ENCODE results near the gene PLA2G4B. TPM values are rescaled to one million over a fixed set of nuclear protein-coding genes. Genes with fewer than 3 reads are reported as not detected.

The PLA2G4B gene
- total RNA-seq, 2 experiments from 2014 or later: 4.1 to 4.5 TPM

DNA sequence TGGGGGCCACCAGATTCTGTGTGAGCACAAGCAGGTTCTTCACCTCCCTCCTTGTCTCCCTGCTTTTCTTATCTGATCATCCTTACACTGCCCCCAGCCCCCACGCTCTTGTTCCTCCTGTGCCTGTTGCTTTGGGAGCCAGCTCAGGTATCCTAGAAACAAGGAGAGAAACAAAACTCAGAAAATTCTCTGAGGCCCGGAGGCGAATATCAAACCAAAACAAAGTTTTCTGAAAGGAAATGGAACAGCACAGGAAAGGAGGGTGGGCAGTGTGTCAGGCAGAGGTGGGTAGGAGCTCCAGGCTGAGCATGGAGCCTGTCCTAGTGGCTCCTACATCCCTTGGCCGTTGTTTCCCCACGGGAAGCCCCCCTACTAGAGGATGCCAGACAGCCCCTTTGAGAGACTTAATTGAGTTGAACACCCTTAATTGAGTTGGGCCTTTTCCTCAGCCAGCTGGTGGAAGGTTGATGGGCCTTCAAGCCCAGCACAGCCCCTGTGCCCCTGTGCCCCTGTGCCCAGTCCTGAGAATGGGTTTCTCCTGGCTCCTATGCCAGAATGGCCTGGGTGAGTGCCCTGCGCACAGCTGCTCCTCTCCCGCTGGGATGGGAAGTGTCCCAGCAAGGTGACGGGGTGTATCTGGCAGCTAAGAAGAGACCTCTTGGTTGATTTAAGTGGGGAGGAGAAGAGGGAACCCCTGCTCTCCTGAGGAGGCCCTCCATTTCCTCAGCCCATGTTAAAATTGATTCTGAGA lies 33.6 kb upstream of the PLA2G4B start:
- CTCF ChIA-PET: no interaction called here

DNA sequence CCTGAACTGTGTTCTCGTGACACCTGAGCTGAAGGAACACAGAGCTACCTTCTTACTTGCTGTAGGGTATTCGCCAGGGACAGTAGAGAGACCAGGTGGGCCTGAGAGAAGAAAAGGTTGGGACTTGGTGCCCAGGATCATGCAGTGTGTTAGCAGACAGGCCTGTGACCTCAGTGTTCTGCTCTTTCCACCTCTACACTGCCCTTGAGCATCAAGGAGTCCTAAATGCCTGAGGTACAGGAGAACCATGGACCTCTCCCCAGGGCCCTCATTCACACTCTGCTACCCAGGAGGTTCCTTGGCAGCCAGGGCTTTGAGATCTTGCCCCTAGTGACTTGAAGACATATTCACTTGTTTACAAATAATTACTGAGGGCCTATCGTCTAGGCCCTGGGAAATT lies 32.9 kb upstream of the PLA2G4B start:
- POLR2A ChIA-PET: interaction anchor here (0.6 kb wide), 1 partner anchor 253 kb away, joined by 4 read pairs; no protein-coding TSS in a partner anchor
- CTCF ChIA-PET: no interaction called here

More for the DNA sequence above, 33.6 kb upstream of the PLA2G4B start:
- POLR2A ChIA-PET: interaction anchor here (0.6 kb wide), 1 partner anchor 253 kb away, joined by 4 read pairs; no protein-coding TSS in a partner anchor

DNA sequence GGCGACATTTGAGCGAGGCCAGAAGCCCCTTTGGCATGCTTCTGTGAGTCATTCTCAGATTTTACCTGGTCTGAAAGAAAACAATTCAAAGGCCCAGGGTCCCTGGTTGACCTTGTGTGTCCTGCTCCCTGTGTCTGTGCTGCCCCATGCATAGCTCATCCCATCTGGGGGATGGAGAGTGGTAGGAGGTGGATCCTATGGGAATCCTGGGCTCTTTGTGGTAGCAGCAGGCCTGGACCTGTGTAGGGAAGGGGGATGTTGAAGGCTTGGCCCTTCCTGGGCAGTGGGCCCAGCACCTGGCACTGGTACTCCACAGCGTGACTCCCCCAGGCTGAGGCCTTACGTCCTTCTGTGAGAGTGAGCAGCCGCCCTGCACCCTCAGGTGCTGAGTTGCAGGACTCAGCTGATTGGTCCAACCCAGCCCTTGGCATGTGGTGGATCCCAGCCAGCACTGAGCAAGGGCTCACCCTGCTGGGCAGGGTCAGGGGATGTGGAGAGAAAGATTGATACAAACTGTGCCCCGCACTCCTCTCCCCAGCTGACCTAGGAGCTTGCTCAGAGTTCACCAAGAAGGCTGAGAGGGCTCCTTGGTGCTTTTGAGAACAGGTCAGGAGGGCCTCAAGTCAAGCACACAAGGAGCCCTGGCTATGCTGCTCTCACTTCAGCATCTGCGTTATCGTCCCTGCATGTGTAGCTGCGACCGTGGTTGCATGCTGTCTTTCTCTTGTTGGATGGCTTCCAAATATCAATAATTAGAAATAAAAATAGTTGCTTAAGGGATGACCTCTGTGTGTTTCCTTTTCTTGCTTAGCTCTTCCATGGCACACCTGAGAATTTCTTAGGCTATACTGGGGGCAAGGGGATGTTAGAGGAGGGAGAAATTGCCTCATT lies 32.1 kb upstream of the PLA2G4B start:
- POLR2A ChIA-PET: no interaction called here
- CTCF ChIA-PET: interaction anchor here (0.9 kb wide), 1 partner anchor 25 kb away, joined by 3 read pairs; no protein-coding TSS in a partner anchor

DNA sequence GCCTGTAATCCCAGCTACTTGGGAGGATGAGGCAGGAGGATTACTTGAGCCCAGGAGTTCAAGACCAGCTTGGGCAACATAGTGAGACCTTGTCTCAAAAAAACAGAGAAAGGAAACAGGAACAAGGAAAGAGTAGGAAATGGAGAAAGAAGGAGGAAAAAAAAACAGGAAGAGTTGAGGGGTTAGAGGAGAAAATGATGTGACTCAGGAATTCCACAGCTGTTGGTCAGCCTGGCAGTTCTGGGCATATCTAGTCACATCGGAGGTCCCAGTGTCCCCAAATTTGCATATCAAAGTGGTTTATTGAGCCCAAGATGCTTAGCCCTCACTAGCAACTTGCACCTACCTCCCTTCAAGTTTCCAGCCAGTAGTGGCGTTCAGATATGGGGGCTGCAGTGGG lies 29.5 kb upstream of the PLA2G4B start:
- ChIA-PET POLR2A (no interaction called here), CTCF (interaction anchor here (0.7 to 6.5 kb wide), 2 partner anchors 36 to 65 kb away, joined by 3 to 68 read pairs; partner anchors contain the start of gene MAPKBP1)

DNA sequence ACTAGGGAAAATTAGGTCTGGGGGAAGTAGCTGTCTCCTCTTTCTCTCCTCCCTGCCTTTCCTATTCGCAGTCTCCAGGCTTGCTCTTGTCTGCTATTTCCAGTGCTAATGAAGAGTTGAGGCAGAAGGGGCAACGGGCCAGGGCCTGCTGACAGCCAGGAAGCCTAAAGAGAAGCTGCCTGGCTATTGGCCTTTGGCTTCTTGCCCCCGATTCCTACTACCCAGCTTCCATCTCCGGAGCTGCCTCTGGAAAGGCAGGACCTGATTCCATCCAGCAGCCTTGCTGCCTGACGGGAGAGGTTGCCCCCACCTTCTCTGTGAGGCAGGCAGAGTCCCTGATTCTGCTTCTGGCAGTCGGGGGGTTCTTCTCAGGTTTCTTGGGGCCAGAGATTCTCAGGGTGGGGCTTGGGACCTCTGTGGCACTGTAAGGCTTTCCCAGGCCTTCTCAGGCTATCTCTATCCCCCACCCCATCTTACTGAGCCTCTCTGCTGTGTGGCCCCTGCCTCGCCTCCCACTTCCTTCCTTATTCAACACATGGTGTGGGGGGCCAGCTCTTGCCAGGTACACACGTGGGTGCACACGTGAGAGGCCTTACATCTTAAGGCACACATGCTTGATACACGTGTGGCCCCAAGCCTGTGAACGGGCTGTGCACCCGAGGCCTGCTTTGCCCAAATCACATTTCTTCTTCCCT lies 29.0 kb upstream of the PLA2G4B start:
- ChIA-PET POLR2A (interaction anchor here (0.7 kb wide), 2 partner anchors 116 to 251 kb away, joined by 4 to 8 read pairs; no protein-coding TSS in a partner anchor), CTCF (interaction anchor here (0.7 to 6.5 kb wide), 5 partner anchors 32 to 102 kb away, joined by 3 to 68 read pairs (median 12); partner anchors contain the start of gene MAPKBP1)

DNA sequence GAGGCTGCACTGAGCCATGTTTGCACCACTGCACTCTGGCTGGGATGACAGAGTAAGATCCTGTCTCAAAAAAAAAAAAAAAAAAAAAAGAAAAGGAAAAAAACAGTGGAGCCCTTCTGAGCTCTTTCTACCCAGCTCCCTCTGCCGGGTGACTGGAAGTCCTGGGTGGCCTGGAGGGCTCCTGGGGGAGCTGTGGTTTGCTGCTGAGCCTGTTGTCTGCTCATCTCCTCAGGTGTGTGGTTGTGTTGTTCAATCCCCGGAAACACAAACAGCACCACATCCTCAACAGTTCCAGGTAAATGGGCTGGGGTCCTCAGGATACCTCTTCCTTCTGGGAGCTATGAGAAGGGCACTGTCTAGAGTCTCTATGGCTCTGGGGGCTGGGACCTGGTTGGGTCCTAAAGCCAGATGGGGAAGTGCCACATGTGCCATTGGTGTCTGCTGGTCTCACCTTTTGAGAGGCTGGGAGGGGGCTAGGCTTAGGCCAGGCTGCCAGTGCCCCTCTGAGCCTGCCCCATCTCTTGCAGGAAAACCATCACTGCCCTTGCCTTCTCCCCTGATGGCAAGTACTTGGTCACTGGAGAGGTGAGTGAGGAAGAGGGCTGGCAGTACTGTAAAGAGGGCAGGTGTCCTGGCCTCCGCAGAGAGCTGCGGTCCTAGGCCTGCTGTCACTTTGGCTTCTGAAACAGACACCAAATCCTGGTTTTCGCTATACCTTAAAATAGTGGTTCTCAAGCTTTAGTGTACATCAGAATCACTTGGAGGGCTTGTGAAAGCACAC lies 27.8 kb upstream of the PLA2G4B start:
- CTCF ChIA-PET: interaction anchor here (0.7 to 6.5 kb wide), 18 partner anchors 9 to 345 kb away, joined by 3 to 68 read pairs (median 4); partner anchors contain the start of gene MAPKBP1

DNA sequence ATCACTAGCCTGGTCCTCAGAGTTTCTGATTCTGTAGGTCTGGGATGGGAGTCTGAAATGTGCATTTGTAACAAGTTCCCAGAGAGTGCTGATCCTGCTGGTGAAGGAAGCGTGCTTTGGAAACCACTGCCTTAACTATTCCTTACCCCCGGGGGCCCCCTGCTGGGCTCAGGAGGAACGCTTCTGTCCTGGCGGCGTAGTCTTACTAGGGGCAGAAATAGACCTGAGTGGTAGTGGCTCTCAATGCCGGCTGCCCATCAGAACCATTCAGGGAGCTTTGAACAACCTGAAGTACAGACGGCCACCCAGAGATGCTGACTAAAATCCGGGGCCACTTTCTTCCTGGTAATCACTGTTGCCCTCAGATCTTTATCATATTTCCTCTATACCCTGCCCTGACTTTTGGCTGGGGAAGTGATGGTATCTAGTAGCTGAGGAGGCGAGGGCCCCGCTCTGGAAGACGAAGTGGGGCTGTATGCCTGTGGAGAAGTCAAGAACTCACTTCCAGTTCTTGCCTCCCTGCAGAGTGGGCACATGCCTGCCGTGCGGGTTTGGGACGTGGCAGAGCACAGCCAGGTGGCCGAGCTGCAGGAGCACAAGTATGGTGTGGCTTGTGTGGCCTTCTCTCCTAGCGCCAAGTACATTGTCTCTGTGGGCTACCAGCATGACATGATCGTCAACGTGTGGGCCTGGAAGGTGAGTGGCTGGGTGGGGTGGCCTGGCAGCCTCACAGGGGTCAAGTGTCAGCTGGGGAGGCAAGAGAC lies 27.0 kb upstream of the PLA2G4B start:
- CTCF ChIA-PET: interaction anchor here (0.6 to 6.5 kb wide), 19 partner anchors 10 to 333 kb away, joined by 3 to 68 read pairs (median 4); partner anchors contain the start of genes JMJD7 and MAPKBP1
- POLR2A ChIA-PET: no interaction called here

More for the DNA sequence above, 27.8 kb upstream of the PLA2G4B start:
- POLR2A ChIA-PET: interaction anchor here (0.7 kb wide), 2 partner anchors 117 to 252 kb away, joined by 4 to 8 read pairs; no protein-coding TSS in a partner anchor

DNA sequence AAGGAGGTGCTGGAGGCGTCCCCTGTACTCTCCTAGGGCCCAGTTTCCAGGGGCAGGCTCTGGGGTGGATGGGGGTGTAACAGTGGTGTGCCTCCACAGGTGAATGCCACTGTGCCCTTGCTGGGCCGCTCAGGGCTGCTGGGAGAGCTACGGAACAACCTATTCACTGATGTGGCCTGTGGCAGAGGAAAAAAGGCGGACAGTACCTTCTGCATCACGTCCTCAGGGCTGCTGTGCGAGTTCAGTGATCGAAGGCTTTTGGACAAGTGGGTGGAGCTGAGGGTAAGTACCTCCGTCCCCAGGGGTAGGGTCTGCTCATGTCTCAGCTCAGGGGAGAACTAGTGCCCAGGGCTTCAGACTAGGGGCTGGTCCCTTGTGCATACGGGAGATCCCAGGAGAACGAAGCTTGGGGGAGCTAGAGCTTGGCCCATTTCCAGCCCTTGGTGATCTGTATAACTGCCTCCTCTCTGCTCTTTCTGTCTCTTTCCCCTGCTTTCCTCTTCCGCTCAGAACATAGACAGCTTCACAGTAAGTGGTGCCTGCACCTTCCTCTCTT lies 25.7 kb upstream of the PLA2G4B start:
- POLR2A ChIA-PET: no interaction called here
- CTCF ChIA-PET: interaction anchor here (1.3 to 6.5 kb wide), 4 partner anchors 14 to 39 kb away, joined by 3 to 68 read pairs (median 5); partner anchors contain the start of gene MAPKBP1

DNA sequence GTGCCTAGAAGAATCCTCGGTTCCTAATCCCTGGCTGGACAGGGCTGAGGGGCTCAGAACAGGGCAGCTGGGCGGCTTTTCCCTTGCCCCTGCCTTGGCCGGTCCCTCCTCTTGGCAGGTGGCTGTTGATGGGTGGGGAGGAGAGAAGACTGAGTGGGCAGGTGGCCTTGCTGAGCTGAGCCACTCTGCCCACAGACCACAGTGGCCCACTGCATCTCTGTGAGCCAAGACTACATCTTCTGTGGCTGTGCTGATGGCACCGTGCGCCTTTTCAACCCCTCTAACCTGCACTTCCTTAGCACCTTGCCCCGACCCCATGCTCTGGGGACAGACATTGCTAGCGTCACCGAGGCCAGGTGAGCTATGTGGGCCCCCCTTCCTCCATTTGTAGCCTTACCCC lies 25.2 kb upstream of the PLA2G4B start:
- CTCF ChIA-PET: interaction anchor here (1.3 to 6.5 kb wide), 2 partner anchors 14 to 40 kb away, joined by 3 to 68 read pairs; partner anchors contain the start of gene MAPKBP1
- POLR2A ChIA-PET: no interaction called here

DNA sequence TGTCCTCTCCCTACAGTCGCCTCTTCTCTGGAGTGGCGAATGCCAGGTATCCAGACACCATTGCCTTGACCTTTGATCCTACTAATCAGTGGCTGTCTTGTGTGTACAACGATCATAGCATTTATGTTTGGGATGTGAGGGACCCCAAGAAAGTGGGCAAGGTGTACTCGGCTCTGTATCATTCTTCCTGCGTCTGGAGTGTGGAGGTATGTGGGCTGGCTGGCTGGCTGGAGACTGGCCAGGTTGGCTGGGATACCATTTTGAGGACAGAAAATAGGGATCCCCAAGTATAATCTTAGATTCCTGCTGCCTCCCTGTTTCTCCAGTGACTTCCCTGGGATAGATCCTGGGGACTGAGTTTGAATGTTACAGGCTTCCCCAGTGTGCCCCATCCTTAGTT lies 24.1 kb upstream of the PLA2G4B start:
- CTCF ChIA-PET: interaction anchor here (6.5 kb wide), 1 partner anchor 41 kb away, joined by 68 read pairs; the partner anchor contains the start of gene MAPKBP1
- POLR2A ChIA-PET: no interaction called here

DNA sequence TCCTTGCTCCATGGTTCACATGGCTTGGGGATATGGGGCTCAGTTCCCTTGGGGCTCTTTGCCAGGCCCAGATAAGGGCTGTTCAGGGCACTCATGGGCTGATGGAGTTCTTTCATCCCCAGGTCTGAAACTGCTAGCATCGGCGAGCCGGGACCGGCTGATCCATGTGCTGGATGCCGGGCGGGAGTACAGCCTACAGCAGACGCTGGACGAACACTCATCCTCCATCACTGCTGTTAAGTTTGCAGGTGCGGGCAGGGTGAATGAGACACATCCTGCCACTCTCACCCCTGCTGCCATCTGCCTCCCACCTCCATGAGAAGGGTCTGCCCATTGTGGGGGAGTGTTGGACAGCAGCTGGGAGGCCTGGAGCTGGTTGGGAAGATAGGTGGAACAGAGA lies 21.9 kb upstream of the PLA2G4B start:
- CTCF ChIA-PET: no interaction called here
- POLR2A ChIA-PET: no interaction called here

DNA sequence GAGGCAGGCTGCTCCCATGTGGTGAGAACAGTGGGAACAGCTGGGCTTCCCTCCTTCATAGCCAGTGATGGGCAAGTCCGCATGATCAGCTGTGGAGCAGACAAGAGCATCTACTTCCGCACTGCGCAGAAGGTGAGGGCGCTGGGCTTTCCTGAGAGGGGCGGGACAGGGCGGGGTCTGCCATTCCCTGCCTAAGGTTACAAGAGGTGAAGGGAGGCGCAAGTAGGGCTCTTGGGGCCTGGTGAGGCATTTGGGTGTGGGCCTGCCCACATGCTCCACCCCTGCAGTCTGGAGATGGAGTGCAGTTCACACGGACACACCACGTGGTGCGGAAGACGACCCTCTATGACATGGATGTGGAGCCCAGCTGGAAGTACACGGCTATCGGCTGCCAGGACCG lies 21.3 kb upstream of the PLA2G4B start:
- CTCF ChIA-PET: no interaction called here

DNA sequence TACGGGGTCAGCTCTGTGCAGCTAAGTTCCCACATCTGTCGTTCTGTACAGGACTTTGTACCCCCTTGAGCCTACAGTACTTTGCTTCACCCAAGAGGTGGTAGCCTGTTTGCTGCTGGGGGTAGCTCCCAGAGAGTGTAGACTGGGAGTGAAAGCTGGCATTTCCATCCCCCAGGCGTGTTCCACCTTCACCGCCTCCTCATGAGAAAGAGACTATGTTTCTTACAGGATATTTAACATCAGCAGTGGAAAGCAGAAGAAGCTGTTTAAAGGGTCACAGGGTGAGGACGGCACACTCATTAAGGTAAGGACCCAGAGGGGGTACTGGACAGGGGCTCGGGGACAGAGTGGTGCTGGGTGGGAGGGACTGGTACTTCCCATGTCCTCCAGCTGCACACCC lies 20.9 kb upstream of the PLA2G4B start:
- CTCF ChIA-PET: no interaction called here
- POLR2A ChIA-PET: no interaction called here

More for the DNA sequence above, 21.3 kb upstream of the PLA2G4B start:
- POLR2A ChIA-PET: no interaction called here

DNA sequence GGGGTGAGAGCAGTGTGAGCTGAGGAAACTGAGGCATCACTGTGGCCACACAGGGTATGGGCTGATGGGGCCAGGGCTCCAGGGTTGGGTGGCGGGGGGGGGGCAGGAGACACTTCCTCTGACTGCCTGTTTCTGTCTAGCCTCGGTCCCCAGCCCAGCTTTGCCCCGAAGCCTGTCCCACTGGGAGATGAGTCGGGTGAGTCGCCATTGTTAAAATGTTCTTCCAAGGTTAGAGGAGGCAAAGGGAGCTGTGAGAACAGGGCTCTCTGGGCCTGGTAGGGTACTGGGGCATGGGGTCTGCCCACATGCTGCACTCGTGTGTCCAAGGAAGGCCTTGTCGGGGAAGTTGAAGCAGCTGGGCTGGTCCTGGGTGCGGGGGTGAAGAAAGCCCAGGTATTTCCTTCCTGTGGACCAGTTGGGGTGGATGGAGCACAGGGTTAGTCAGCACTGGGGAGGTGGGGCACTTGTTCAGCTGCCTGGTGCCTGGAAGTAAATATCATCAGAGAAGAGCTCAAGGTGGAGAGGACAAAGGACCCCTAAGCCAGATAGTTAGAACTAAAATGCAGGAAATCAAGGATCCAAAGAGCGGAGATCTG lies 19.1 kb upstream of the PLA2G4B start:
- ChIA-PET CTCF (no interaction called here), POLR2A (interaction anchor here (0.7 kb wide), 1 partner anchor 117 kb away, joined by 4 read pairs; no protein-coding TSS in a partner anchor)

DNA sequence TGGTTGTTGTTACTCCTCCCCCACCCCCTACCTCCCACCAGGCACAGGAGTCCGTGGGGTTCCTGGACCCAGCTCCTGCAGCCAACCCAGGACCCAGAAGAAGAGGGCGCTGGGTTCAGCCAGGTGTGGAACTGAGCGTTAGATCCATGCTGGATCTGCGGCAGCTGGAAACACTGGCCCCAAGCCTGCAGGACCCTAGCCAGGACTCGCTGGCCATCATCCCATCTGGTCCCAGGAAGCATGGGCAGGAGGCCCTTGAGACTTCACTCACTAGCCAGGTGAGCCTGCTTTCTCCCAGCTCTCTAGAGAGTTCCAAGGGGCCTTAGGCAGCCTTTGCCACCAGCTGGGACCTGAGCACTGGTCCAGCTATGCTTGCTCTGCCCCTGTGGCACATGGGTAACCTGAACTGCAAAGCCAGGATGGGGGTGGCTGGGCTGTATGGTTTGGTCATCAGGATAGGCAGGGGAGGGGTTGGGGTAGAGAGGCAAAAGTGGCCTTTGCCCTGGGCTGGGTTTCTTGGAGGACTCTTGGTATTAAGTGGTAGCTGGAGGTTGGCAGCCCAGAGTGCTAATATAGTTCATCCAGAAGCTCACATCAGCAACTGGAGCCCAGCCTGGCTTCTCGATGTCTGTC lies 17.7 kb upstream of the PLA2G4B start:
- ChIA-PET CTCF (no interaction called here), POLR2A (no interaction called here)

DNA sequence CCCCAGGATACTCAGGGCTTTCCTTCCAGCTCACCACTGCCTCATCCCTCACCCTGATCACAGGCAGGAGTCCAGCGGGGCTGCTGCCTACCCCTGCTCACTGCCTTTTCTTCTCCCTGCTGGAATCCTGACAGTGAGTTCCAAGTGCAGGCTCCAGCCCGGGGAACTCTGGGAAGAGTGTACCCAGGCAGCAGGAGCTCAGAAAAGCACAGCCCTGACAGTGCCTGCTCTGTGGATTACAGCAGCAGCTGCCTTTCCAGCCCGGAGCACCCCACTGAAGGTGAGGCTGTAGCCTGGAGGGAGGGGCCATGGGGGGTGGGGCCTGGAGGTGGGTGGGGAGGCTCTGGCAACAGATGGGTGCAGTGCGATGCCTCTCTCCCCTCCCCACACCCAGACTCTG lies 16.8 kb upstream of the PLA2G4B start:
- ChIA-PET CTCF (interaction anchor here (1.0 kb wide), 1 partner anchor 28 kb away, joined by 3 read pairs; no protein-coding TSS in a partner anchor), POLR2A (no interaction called here)
